WTC11 (cell line): ENCODE results near the gene GPR151.

ENCODE experiments used
- CTCF ChIP-seq: fragments of 200-600 bp; IDR thresholded peaks from 2 replicates; pipeline ENCODE4 v1.8.0; 2022; ENCODE audit warnings: antibody characterized with exemption
- JUN ChIP-seq: sonication (generic); formaldehyde crosslinking; IDR thresholded peaks from 2 replicates; pipeline ENCODE4 v1.8.0; 2023; ENCODE audit warnings: mild to moderate bottlenecking, missing genetic modification reagents
- MLX ChIP-seq: sonication (generic); formaldehyde crosslinking; IDR thresholded peaks from 2 replicates; pipeline ENCODE4 v1.8.1; 2023; ENCODE audit warnings: mild to moderate bottlenecking, missing genetic modification reagents, moderate library complexity
- NFYB ChIP-seq: sonication (generic); formaldehyde crosslinking; conservative IDR thresholded peaks from 2 replicates; pipeline ENCODE4 v1.8.0; 2022; ENCODE audit warnings: low read depth, missing genetic modification reagents
- STAT6 ChIP-seq: sonication (generic); formaldehyde crosslinking; conservative IDR thresholded peaks from 2 replicates; pipeline ENCODE4 v1.8.1; 2023; ENCODE audit warnings: mild to moderate bottlenecking, low read depth, missing genetic modification reagents, moderate library complexity
- ZNF121 ChIP-seq: sonication (generic); formaldehyde crosslinking; IDR thresholded peaks from 2 replicates; pipeline ENCODE4 v1.8.0; 2023; ENCODE audit warnings: missing genetic modification reagents
- ZNF232 ChIP-seq: sonication (generic); formaldehyde crosslinking; IDR thresholded peaks from 2 replicates; pipeline ENCODE4 v1.8.0; 2022; ENCODE audit warnings: mild to moderate bottlenecking, missing genetic modification reagents
- TF ChIP-seq, protein P1 (sequence below): sonication (generic); formaldehyde crosslinking; IDR thresholded peaks from 2 replicates; pipeline ENCODE4 v1.8.1; 2022; ENCODE audit warnings: low read depth, mild to moderate bottlenecking, moderate library complexity, missing genetic modification reagents, borderline replicate concordance
- TF ChIP-seq, protein P2 (sequence below): sonication (generic); formaldehyde crosslinking; IDR thresholded peaks from 2 replicates; pipeline ENCODE4 v1.8.1; 2022; ENCODE audit warnings: missing genetic modification reagents, borderline replicate concordance
- TF ChIP-seq, protein P3 (sequence below): sonication (generic); formaldehyde crosslinking; IDR thresholded peaks from 2 replicates; pipeline ENCODE4 v1.8.1; 2022; ENCODE audit warnings: low read depth, missing genetic modification reagents, borderline replicate concordance

- TF ChIP-seq CTCF (no peak), JUN (CRISPR knock-in tag) (no peak), NFYB (no peak), MLX (CRISPR knock-in tag) (no peak), ZNF121 (no peak), ZNF232 (CRISPR knock-in tag) (no peak), STAT6 (no peak)
- TF ChIP-seq, protein P1, sequence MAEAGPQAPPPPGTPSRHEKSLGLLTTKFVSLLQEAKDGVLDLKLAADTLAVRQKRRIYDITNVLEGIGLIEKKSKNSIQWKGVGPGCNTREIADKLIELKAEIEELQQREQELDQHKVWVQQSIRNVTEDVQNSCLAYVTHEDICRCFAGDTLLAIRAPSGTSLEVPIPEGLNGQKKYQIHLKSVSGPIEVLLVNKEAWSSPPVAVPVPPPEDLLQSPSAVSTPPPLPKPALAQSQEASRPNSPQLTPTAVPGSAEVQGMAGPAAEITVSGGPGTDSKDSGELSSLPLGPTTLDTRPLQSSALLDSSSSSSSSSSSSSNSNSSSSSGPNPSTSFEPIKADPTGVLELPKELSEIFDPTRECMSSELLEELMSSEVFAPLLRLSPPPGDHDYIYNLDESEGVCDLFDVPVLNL (CRISPR knock-in tag), result no peak
- TF ChIP-seq, protein P2, sequence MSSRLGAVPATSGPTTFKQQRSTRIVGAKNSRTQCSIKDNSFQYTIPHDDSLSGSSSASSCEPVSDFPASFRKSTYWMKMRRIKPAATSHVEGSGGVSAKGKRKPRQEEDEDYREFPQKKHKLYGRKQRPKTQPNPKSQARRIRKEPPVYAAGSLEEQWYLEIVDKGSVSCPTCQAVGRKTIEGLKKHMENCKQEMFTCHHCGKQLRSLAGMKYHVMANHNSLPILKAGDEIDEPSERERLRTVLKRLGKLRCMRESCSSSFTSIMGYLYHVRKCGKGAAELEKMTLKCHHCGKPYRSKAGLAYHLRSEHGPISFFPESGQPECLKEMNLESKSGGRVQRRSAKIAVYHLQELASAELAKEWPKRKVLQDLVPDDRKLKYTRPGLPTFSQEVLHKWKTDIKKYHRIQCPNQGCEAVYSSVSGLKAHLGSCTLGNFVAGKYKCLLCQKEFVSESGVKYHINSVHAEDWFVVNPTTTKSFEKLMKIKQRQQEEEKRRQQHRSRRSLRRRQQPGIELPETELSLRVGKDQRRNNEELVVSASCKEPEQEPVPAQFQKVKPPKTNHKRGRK, result no peak
- TF ChIP-seq, protein P3, sequence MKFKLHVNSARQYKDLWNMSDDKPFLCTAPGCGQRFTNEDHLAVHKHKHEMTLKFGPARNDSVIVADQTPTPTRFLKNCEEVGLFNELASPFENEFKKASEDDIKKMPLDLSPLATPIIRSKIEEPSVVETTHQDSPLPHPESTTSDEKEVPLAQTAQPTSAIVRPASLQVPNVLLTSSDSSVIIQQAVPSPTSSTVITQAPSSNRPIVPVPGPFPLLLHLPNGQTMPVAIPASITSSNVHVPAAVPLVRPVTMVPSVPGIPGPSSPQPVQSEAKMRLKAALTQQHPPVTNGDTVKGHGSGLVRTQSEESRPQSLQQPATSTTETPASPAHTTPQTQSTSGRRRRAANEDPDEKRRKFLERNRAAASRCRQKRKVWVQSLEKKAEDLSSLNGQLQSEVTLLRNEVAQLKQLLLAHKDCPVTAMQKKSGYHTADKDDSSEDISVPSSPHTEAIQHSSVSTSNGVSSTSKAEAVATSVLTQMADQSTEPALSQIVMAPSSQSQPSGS (CRISPR knock-in tag), result no peak
Measured at GRCh38 chr5:146474065-146474464, 41.9 kb downstream of the GPR151 start.
